Measurements from ENCODE around the gene CNN2. TPM values are rescaled to one million over a fixed set of nuclear protein-coding genes. Genes with fewer than 3 reads are reported as not detected.
A peak's percentile ranks its signal among the peaks of the same experiment; 100 is the strongest.

CNN2 gene
- total RNA-seq, 1 experiment from 2014 or later: 87.2 TPM

GRCh38 chr19:1041835-1042685, 15.7 kb downstream of the CNN2 start:
- H3K9me3 ChIP-seq (replicated peaks): no peaks in the 10 kb centered on the region
- no peaks in the 10 kb centered on the region; the same call in 1 of the 2 replicates for H3K36me3 ChIP-seq
- H3K4me3 ChIP-seq: peak overlapping the region; percentile 35
- peaks cover 26% of the 10 kb centered on the region for H3K4me1 ChIP-seq
- peak; percentile 80 to 87 for DNase-seq
- H3K27me3 ChIP-seq: no peaks in the 10 kb centered on the region
- 0 out of 2 replicates have a peak overlapping the region, but pooled peaks have one; percentile 4 for H3K27ac ChIP-seq

- Histone ChIP-seq H3K4me3 (peak overlapping the region; percentile 35), H3K4me1 (peaks cover 26% of the 10 kb centered on the region), H3K27me3 (no peaks in the 10 kb centered on the region), H3K27ac (no peak overlapping the region), H3K36me3 (no peaks in the 10 kb centered on the region; the same call in 1 of the 2 replicates), H3K9me3 (replicated peaks) (no peaks in the 10 kb centered on the region)
- DNase-seq: peak; percentile 63 to 67
Measured at GRCh38 chr19:1042689-1043511, 16.5 kb downstream of the CNN2 start.

GRCh38 chr19:1045247-1045603, 18.8 kb downstream of the CNN2 start:
- Histone ChIP-seq H3K4me3 (no peak overlapping the region), H3K4me1 (peaks cover 26% of the 10 kb centered on the region), H3K36me3 (no peaks in the 10 kb centered on the region), H3K9me3 (replicated peaks) (no peaks in the 10 kb centered on the region), H3K27ac (no peak overlapping the region), H3K27me3 (no peaks in the 10 kb centered on the region)
- DNase-seq: peak; percentile 50 to 52

- no peaks in the 10 kb centered on the region for H3K27me3 ChIP-seq
- H3K4me3 ChIP-seq: no peak overlapping the region
- DNase-seq: no peak
- H3K27ac ChIP-seq: no peak overlapping the region
- H3K9me3 ChIP-seq (replicated peaks): no peaks in the 10 kb centered on the region
- peaks cover 22% of the 10 kb centered on the region for H3K4me1 ChIP-seq
- no peaks in the 10 kb centered on the region for H3K36me3 ChIP-seq
Measured at GRCh38 chr19:1046117-1046626, 19.8 kb downstream of the CNN2 start.

- peaks cover 13% of the 10 kb centered on the region for H3K4me1 ChIP-seq
- DNase-seq: no peak
- no peaks in the 10 kb centered on the region for H3K27me3 ChIP-seq
- H3K4me3 ChIP-seq: no peak overlapping the region
- no peaks in the 10 kb centered on the region for H3K36me3 ChIP-seq
- H3K9me3 ChIP-seq (replicated peaks): no peaks in the 10 kb centered on the region
- no peak overlapping the region for H3K27ac ChIP-seq
Measured at GRCh38 chr19:1046836-1047695, 20.7 kb downstream of the CNN2 start.

GRCh38 chr19:1047696-1048147, 21.3 kb downstream of the CNN2 start:
- Histone ChIP-seq H3K4me1 (peaks cover 7% of the 10 kb centered on the region), H3K27me3 (no peaks in the 10 kb centered on the region), H3K36me3 (no peaks in the 10 kb centered on the region), H3K27ac (no peak overlapping the region), H3K4me3 (no peak overlapping the region), H3K9me3 (replicated peaks) (no peaks in the 10 kb centered on the region)
- DNase-seq: no peak

GRCh38 chr19:1049106-1049505, 22.7 kb downstream of the CNN2 start:
- no peaks in the 10 kb centered on the region for H3K9me3 ChIP-seq (replicated peaks)

GRCh38 chr19:1049800-1050199, 23.4 kb downstream of the CNN2 start:
- Histone ChIP-seq H3K9me3 (replicated peaks) (no peaks in the 10 kb centered on the region), H3K27me3 (no peaks in the 10 kb centered on the region), H3K36me3 (no peaks in the 10 kb centered on the region), H3K27ac (no peak overlapping the region), H3K4me1 (no peaks in the 10 kb centered on the region), H3K4me3 (no peak overlapping the region)
- DNase-seq: no peak

More at GRCh38 chr19:1049106-1049505, 22.7 kb downstream of the CNN2 start:
- no peak for DNase-seq
- H3K27ac ChIP-seq: no peak overlapping the region
- H3K36me3 ChIP-seq: no peaks in the 10 kb centered on the region
- no peaks in the 10 kb centered on the region for H3K4me1 ChIP-seq
- H3K4me3 ChIP-seq: no peak overlapping the region
- no peaks in the 10 kb centered on the region for H3K27me3 ChIP-seq

- H3K9me3 ChIP-seq (replicated peaks): no peaks in the 10 kb centered on the region
- no peak overlapping the region for H3K4me3 ChIP-seq
- DNase-seq: no peak
- H3K4me1 ChIP-seq: no peaks in the 10 kb centered on the region
- H3K27me3 ChIP-seq: no peaks in the 10 kb centered on the region
- no peaks in the 10 kb centered on the region for H3K36me3 ChIP-seq
- H3K27ac ChIP-seq: no peak overlapping the region
Measured at GRCh38 chr19:1050989-1051788, 24.8 kb downstream of the CNN2 start.

GRCh38 chr19:1051791-1052190, 25.4 kb downstream of the CNN2 start:
- H3K36me3 ChIP-seq: no peaks in the 10 kb centered on the region
- H3K4me1 ChIP-seq: no peaks in the 10 kb centered on the region
- no peaks in the 10 kb centered on the region for H3K27me3 ChIP-seq
- DNase-seq: no peak
- H3K9me3 ChIP-seq (replicated peaks): no peaks in the 10 kb centered on the region; the same call in 1 of the 2 replicates
- H3K27ac ChIP-seq: no peak overlapping the region
- H3K4me3 ChIP-seq: no peak overlapping the region

- no peak for DNase-seq
- H3K9me3 ChIP-seq (replicated peaks): peaks cover 6% of the 10 kb centered on the region
Measured at GRCh38 chr19:1052349-1052975, 26.1 kb downstream of the CNN2 start.

GRCh38 chr19:1053176-1054101, 27.0 kb downstream of the CNN2 start:
- H3K36me3 ChIP-seq: no peaks in the 10 kb centered on the region
- H3K27ac ChIP-seq: no peak overlapping the region
- no peaks in the 10 kb centered on the region for H3K4me1 ChIP-seq
- H3K27me3 ChIP-seq: no peaks in the 10 kb centered on the region
- peaks cover 8% of the 10 kb centered on the region for H3K9me3 ChIP-seq (replicated peaks)
- DNase-seq: no peak
- H3K4me3 ChIP-seq: no peak overlapping the region

More at GRCh38 chr19:1052349-1052975, 26.1 kb downstream of the CNN2 start:
- Histone ChIP-seq H3K4me3 (no peak overlapping the region), H3K27ac (no peak overlapping the region), H3K27me3 (no peaks in the 10 kb centered on the region), H3K36me3 (no peaks in the 10 kb centered on the region), H3K4me1 (no peaks in the 10 kb centered on the region)

Data from SJCRH30 (cell line).